MCF 10A (cell line): Measurements from ENCODE around the gene MEGF8. TPM values are rescaled to one million over a fixed set of nuclear protein-coding genes. Genes with fewer than 3 reads are reported as not detected.

Experiments used
- BruUV-seq: library from RNA; stranded (reverse); fragments of 400-500 nt; replicated peaks from 2 replicates; lab custom pipeline; 2021; lab: Mats Ljungman, UMichigan
- CTCF ChIA-PET: fragments of 300-600 bp; sonication (Branson Sonifier 250); formaldehyde crosslinking; extraction: SDS; loops from one replicate; lab custom pipeline; 2021; ENCODE audit warnings: antibody characterized with exemption, inconsistent platforms; lab: Yijun Ruan, JAX
- POLR2A ChIA-PET: fragments of 300-600, 350-650 bp; sonication (Branson Sonifier 250); formaldehyde crosslinking; extraction: SDS; loops from one replicate; lab custom pipeline; 2020; ENCODE audit warnings: antibody characterized with exemption, inconsistent platforms; lab: Yijun Ruan, JAX
- DNase-seq: peaks from one replicate; pipeline ENCODE4 v3.0.0-alpha.2; 2018; ENCODE audit not compliant: unreplicated experiment
- H3K27ac Mint-ChIP-seq: one replicate; pipeline ENCODE4 v1.8.0; 2022; ENCODE audit warnings: mild to moderate bottlenecking, low read depth, mixed read lengths; ENCODE audit not compliant: unreplicated experiment
- H3K27me3 Mint-ChIP-seq: one replicate; pipeline ENCODE4 v1.8.0; 2022; ENCODE audit warnings: mixed read lengths; ENCODE audit not compliant: insufficient read depth, unreplicated experiment
- H3K36me3 Mint-ChIP-seq: one replicate; pipeline ENCODE4 v1.8.0; 2022; ENCODE audit warnings: mild to moderate bottlenecking, moderate library complexity, mixed read lengths; ENCODE audit not compliant: insufficient read depth, unreplicated experiment
- H3K4me1 Mint-ChIP-seq: one replicate; pipeline ENCODE4 v1.8.0; 2022; ENCODE audit warnings: mixed read lengths; ENCODE audit not compliant: insufficient read depth, unreplicated experiment
- H3K4me3 Mint-ChIP-seq: one replicate; pipeline ENCODE4 v1.8.0; 2022; ENCODE audit warnings: mild to moderate bottlenecking, moderate library complexity, mixed read lengths; ENCODE audit not compliant: unreplicated experiment
- H3K9me3 Mint-ChIP-seq: one replicate; pipeline ENCODE4 v1.8.0; 2022; ENCODE audit warnings: mixed read lengths; ENCODE audit not compliant: unreplicated experiment
- CTCF ChIP-seq: fragments of 200-600 bp; IDR thresholded peaks from one replicate; pipeline ENCODE4 v1.8.0; 2022; ENCODE audit warnings: antibody characterized with exemption, mild to moderate bottlenecking; ENCODE audit not compliant: unreplicated experiment
- intact Hi-C: fragments of 100-400 bp; cut with micrococcal nuclease; formaldehyde crosslinking; loops from 2 replicates; pipeline ENCODE4 v1.14.1; 2022
- total RNA-seq: library from RNA; stranded (reverse); gene quantifications from 2 replicates; pipeline ENCODE4 v1.2.3, GENCODE V29; 2022

The MEGF8 gene
- total RNA-seq, 1 experiment from 2014 or later: 13.0 TPM

- H3K27me3 Mint-ChIP-seq: no peaks in the 10 kb centered on the region
- intact Hi-C loops: no loop called here
Observed at GRCh38 chr19:42406111-42406510, 80.7 kb downstream of the MEGF8 start.

DNA sequence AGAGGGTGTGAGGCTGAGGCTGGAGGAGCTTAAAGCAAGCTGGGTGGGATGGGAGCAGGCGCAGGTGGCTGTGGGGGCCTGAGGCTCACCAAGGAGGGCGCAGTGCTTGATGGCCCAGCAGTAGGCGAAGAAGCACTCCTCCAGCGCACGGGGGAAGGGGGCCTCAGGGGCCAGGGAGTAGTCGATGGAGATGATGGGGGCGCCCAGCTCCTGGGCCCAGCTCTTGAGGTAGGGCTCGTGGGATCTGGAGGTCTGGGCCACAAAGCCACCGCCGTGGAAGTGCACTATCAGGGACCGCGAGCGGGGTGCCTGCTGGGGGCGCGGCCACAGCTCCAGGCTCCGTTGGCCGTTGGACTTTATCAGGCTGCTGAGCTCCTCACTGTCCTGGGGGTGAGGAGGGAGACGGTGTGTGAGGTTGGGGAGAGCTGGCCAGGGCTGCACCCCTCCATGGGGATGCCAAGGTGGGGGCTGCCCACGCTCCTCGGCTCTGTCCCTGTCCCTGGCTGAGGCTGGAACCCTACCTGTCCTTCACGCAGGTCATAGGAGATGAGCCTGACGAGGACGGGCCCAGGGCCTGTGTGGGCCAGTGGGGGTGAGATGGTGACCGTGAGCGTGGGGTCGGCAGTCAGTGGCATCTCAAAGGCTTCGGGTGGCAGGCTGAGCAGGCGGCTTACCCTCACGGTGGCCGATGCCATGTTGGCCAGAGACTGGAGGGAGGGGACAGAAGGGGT lies 81.8 kb downstream of the MEGF8 start:
- BruUV-seq: no TSS peak
- Mint-ChIP-seq H3K36me3 (peaks cover 24% of the 10 kb centered on the region), H3K4me1 (peaks cover 12% of the 10 kb centered on the region), H3K27me3 (no peaks in the 10 kb centered on the region), H3K4me3 (no peak overlapping the region), H3K27ac (no peak overlapping the region), H3K9me3 (no peaks in the 10 kb centered on the region)
- intact Hi-C loops: no loop called here
- CTCF ChIA-PET: interaction anchor here (1.1 to 1.2 kb wide), 2 partner anchors 10 to 43 kb away, joined by 3 to 4 read pairs; no protein-coding TSS in a partner anchor
- POLR2A ChIA-PET: interaction anchor here (1.0 kb wide), 1 partner anchor 10 kb away, joined by 3 read pairs; no protein-coding TSS in a partner anchor
- TF ChIP-seq CTCF: no peak
- no peak for DNase-seq

More at GRCh38 chr19:42406111-42406510, 80.7 kb downstream of the MEGF8 start:
- no peak overlapping the region for H3K4me3 Mint-ChIP-seq
- H3K9me3 Mint-ChIP-seq: no peaks in the 10 kb centered on the region
- no peak overlapping the region for H3K27ac Mint-ChIP-seq
- ChIA-PET POLR2A (no interaction called here), CTCF (interaction anchor here (0.6 to 1.5 kb wide), 4 partner anchors 14 to 1173 kb away, joined by 3 to 4 read pairs (median 3); no protein-coding TSS in a partner anchor)
- peaks cover 24% of the 10 kb centered on the region for H3K36me3 Mint-ChIP-seq
- peaks cover 7% of the 10 kb centered on the region for H3K4me1 Mint-ChIP-seq
- no peak for TF ChIP-seq CTCF
- DNase-seq: no peak
- BruUV-seq: no TSS peak

DNA sequence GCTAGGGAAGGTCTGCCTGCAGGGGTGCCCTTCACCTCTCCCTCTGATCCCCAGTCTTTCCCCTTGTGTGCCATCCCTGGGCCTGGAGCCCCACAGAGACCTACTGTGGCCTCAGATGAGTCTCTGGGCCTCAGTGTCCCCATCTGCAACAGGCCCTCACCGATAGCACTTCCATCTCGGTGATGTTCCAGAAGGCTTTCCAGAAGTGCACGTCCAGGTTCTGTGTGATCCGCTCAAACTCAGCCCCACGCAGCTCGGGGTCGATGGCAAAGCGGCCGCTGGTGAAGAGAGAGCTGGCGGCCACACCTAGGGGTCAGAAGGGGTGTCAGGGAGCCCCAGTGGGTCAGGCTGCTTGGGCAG lies 82.4 kb downstream of the MEGF8 start:
- TF ChIP-seq CTCF: no peak
- no TSS peak for BruUV-seq
- H3K27ac Mint-ChIP-seq: no peak overlapping the region

GRCh38 chr19:42409477-42409876 lies 84.0 kb downstream of the MEGF8 start:
- H3K27ac Mint-ChIP-seq: no peak overlapping the region
- peaks cover 15% of the 10 kb centered on the region for H3K36me3 Mint-ChIP-seq
- ChIA-PET CTCF (interaction anchor here (0.9 to 1.0 kb wide), 2 partner anchors 9 to 301 kb away, joined by 3 to 7 read pairs; no protein-coding TSS in a partner anchor), POLR2A (interaction anchor here (0.6 kb wide), 2 partner anchors 12 to 107 kb away, joined by 3 to 5 read pairs; partner anchors contain the start of gene PAFAH1B3)
- DNase-seq: no peak
- H3K9me3 Mint-ChIP-seq: no peaks in the 10 kb centered on the region
- intact Hi-C loops: no loop called here
- TF ChIP-seq CTCF: no peak
- no peak overlapping the region for H3K4me3 Mint-ChIP-seq
- BruUV-seq: no TSS peak
- H3K27me3 Mint-ChIP-seq: no peaks in the 10 kb centered on the region
- H3K4me1 Mint-ChIP-seq: peaks cover 15% of the 10 kb centered on the region

More for the DNA sequence above, 82.4 kb downstream of the MEGF8 start:
- no peaks in the 10 kb centered on the region for H3K27me3 Mint-ChIP-seq
- H3K36me3 Mint-ChIP-seq: peaks cover 22% of the 10 kb centered on the region
- POLR2A ChIA-PET: interaction anchor here (1.0 kb wide), 1 partner anchor 11 kb away, joined by 3 read pairs; no protein-coding TSS in a partner anchor
- no peak overlapping the region for H3K4me3 Mint-ChIP-seq
- H3K4me1 Mint-ChIP-seq: peaks cover 15% of the 10 kb centered on the region
- no peak for DNase-seq
- intact Hi-C loops: no loop called here
- H3K9me3 Mint-ChIP-seq: no peaks in the 10 kb centered on the region
- CTCF ChIA-PET: interaction anchor here (0.5 to 1.1 kb wide), 2 partner anchors 10 to 20 kb away, joined by 3 to 4 read pairs; no protein-coding TSS in a partner anchor
